GM18907 (cell line): ENCODE results near the gene FASTKD2.

Experiments used
- ATAC-seq: cut with Tn5 transposase; IDR thresholded peaks from one replicate; pipeline ENCODE4 v1.9.1; 2021; ENCODE audit warnings: mild to moderate bottlenecking, moderate library complexity; ENCODE audit not compliant: unreplicated experiment

Gene FASTKD2

GRCh38 chr2:206833291-206833690 is 67.9 kb downstream of the FASTKD2 start:
- no peak for ATAC-seq

DNA sequence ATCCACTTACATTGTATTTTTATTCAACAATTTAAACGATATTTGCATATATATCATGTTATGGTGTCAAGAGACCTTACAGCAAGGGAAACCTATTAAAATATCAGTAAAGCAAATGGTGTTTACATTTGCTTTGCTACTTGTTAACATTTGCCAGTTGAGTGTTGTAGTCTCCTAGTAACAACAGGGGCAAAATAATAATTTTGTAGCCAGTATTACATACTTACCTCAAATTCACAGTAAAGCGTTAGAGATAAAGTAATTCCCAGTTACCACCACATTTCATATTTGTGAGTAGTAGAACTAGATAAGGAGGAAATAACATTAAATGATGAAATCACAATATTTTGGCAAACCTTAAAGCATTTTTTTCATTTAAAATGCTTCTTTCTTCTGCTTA is 71.3 kb downstream of the FASTKD2 start:
- ATAC-seq, result no peak

DNA sequence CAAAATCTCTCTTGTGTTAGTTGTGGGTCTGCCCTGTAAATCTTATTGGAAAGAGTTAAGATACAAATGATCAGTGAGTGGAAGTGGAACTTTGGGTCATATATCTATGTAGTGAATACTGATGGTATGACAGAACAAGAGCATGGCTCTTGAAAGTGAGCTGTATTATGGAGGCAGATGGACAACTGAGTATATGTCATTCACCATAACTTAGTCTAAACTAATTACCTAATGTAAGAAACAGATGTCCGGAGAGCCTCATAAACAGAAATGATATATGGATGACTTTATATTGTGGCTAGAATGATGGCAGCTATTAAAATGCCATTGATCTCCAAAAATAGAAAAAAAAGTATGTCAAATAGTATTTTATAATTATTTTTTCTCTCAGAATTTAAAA is 72.4 kb downstream of the FASTKD2 start:
- no peak for ATAC-seq

DNA sequence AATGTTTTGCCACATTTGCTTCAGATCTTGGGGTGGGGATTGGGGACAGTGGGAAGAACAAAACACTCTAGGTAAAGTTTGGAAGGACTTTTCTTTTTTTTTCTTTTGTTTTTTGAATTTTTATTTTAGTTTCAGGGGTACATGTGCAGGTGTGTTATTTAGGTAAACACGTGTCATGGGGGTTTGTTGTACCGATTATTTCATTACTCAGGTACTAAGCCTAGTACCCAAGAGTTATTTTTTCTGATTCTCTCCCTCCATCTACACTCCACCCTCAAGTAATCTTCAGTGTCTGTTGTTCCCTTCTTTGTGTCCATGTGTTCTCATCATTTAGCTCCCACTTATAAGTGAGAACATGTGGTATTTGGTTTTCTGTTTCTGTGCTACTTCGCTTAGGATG is 73.3 kb downstream of the FASTKD2 start:
- ATAC-seq, result no peak

DNA sequence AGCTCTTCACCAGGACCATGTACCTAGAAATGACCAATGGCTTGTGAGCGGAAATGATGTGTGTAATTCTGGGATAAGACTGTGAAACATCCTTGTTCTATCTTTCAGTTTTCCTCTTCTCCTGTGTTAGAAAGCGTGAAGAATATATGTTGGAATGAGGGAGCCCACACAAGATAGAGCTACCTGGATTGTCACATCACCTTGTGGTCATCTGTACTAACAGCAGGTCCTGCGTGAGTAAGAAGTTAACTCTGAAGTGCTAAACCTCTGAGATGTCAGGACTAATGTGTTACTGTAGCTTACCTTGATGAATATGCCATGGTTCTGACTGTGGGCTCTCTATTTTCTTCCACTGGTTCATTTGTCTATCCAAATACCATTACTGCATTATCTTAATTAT is 75.6 kb downstream of the FASTKD2 start:
- no peak for ATAC-seq
